ENCODE measurements around the gene ACKR2. TPM values are rescaled to one million over a fixed set of nuclear protein-coding genes. Genes with fewer than 3 reads are reported as not detected.
A peak's percentile ranks its signal among the peaks of the same experiment; 100 is the strongest.

ACKR2 gene
- polyA plus RNA-seq (ENCODE audit: insufficient read length in 4 of 4) = 1 to 10 TPM; 1.8 to 3.2 (median 3.1) TPM

- no peak for DNase-seq (ENCODE audit: low read depth in 4 of 4, low spot score in 2 of 4)
Measured at GRCh38 chr3:42809202-42809601, at the start of gene ACKR2. ACKR2 (plus strand) TSS chr3:42809445; CDS start chr3:42864503, 55,058 bp downstream.

- no peak for DNase-seq (ENCODE audit: low read depth in 4 of 4, low spot score in 2 of 4)
Measured at GRCh38 chr3:42762046-42762724, 47.1 kb upstream of the ACKR2 start.

GRCh38 chr3:42763021-42763420 is 46.2 kb upstream of the ACKR2 start:
- no peak for DNase-seq (ENCODE audit: low read depth in 4 of 4, low spot score in 2 of 4)

- no peak for DNase-seq (ENCODE audit: low read depth in 4 of 4, low spot score in 2 of 4)
Measured at GRCh38 chr3:42764115-42764514, 45.1 kb upstream of the ACKR2 start.

- no peak for DNase-seq (ENCODE audit: low read depth in 4 of 4, low spot score in 2 of 4)
Measured at GRCh38 chr3:42764561-42765295, 44.5 kb upstream of the ACKR2 start.

GRCh38 chr3:42769477-42770131 is 39.6 kb upstream of the ACKR2 start:
- DNase-seq (ENCODE audit: low read depth in 4 of 4, low spot score in 2 of 4) = no peak

- DNase-seq (ENCODE audit: low read depth in 4 of 4, low spot score in 2 of 4) = no peak
Measured at GRCh38 chr3:42771271-42771670, 38.0 kb upstream of the ACKR2 start.

GRCh38 chr3:42772670-42773408 is 36.4 kb upstream of the ACKR2 start, which contains the start of gene CCDC13:
CCDC13 (minus strand) TSS chr3:42773253; CDS start chr3:42758345, 14,908 bp downstream.
- peak; percentile 87 to 94 (median 90) for DNase-seq (ENCODE audit: low read depth in 4 of 4, low spot score in 2 of 4)

- no peak for DNase-seq (ENCODE audit: low read depth in 4 of 4, low spot score in 2 of 4)
Measured at GRCh38 chr3:42773409-42773751, 35.9 kb upstream of the ACKR2 start.

- DNase-seq (ENCODE audit: low read depth in 4 of 4, low spot score in 2 of 4) = no peak
Measured at GRCh38 chr3:42778644-42779043, 30.6 kb upstream of the ACKR2 start.

- no peak for DNase-seq (ENCODE audit: low read depth in 4 of 4, low spot score in 2 of 4)
Measured at GRCh38 chr3:42780398-42780797, 28.8 kb upstream of the ACKR2 start.

- peak in 2 of 4 donors; percentile 56 to 69 for DNase-seq (ENCODE audit: low read depth in 4 of 4, low spot score in 2 of 4)
Measured at GRCh38 chr3:42780892-42781700, 28.1 kb upstream of the ACKR2 start.

- no peak for DNase-seq (ENCODE audit: low read depth in 4 of 4, low spot score in 2 of 4)
Measured at GRCh38 chr3:42786212-42786611, 23.0 kb upstream of the ACKR2 start.

- no peak for DNase-seq (ENCODE audit: low read depth in 4 of 4, low spot score in 2 of 4)
Measured at GRCh38 chr3:42786631-42787030, 22.6 kb upstream of the ACKR2 start.

GRCh38 chr3:42790714-42791229 is 18.5 kb upstream of the ACKR2 start:
- DNase-seq (ENCODE audit: low read depth in 4 of 4, low spot score in 2 of 4) = no peak

- no peak for DNase-seq (ENCODE audit: low read depth in 4 of 4, low spot score in 2 of 4)
Measured at GRCh38 chr3:42795621-42796181, 13.5 kb upstream of the ACKR2 start.

GRCh38 chr3:42796332-42796885 is 12.8 kb upstream of the ACKR2 start:
- DNase-seq (ENCODE audit: low read depth in 4 of 4, low spot score in 2 of 4) = no peak

GRCh38 chr3:42799376-42799775 is 9.9 kb upstream of the ACKR2 start:
- no peak for DNase-seq (ENCODE audit: low read depth in 4 of 4, low spot score in 2 of 4)

- DNase-seq (ENCODE audit: low read depth in 4 of 4, low spot score in 2 of 4) = no peak
Measured at GRCh38 chr3:42800251-42800650, 9.0 kb upstream of the ACKR2 start.
